Right lobe of liver (tissue), 4 donors: ENCODE results near the gene TADA2B.

Experiments used
- POLR2A ChIP-seq: fragments of 450-650 bp; IDR thresholded peaks from one replicate; pipeline ENCODE4 v1.6.1; 2017; ENCODE audit warnings: antibody characterized with exemption, mild to moderate bottlenecking
- TF ChIP-seq, protein P1 (sequence below), 4 donors: fragments of 200-600 bp in 3 of 4; fragments of 450-650 bp in 1 of 4; IDR thresholded peaks; one replicate each; pipeline versions ENCODE4 v1.5.1 to v1.8.0; 2016 to 2022; ENCODE audit warnings: antibody characterized with exemption in 4 of 4, mild to moderate bottlenecking in 2 of 4
- donor health status: DM: no; HTN: no; CAD: no.
- donor health status: DM: no; HTN: no; CAD: no.
- donor health status: DM: no; HTN: yes; CAD: no.

GRCh38 chr4:7073059-7073458 is 29.9 kb downstream of the TADA2B start:
- TF ChIP-seq, protein P1, sequence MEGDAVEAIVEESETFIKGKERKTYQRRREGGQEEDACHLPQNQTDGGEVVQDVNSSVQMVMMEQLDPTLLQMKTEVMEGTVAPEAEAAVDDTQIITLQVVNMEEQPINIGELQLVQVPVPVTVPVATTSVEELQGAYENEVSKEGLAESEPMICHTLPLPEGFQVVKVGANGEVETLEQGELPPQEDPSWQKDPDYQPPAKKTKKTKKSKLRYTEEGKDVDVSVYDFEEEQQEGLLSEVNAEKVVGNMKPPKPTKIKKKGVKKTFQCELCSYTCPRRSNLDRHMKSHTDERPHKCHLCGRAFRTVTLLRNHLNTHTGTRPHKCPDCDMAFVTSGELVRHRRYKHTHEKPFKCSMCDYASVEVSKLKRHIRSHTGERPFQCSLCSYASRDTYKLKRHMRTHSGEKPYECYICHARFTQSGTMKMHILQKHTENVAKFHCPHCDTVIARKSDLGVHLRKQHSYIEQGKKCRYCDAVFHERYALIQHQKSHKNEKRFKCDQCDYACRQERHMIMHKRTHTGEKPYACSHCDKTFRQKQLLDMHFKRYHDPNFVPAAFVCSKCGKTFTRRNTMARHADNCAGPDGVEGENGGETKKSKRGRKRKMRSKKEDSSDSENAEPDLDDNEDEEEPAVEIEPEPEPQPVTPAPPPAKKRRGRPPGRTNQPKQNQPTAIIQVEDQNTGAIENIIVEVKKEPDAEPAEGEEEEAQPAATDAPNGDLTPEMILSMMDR (IDR thresholded peaks at IDR 0.05): no peak
- TF ChIP-seq POLR2A: no peak
